ENCODE results near the gene ZNF275.
A peak's percentile ranks its signal among the peaks of the same experiment; 100 is the strongest.
"Not testable (repeated sequence)": the region's sequence is repeated elsewhere in the genome, so short reads cannot be mapped to it uniquely, and the experiment has no call there.

ZNF275 gene

DNA sequence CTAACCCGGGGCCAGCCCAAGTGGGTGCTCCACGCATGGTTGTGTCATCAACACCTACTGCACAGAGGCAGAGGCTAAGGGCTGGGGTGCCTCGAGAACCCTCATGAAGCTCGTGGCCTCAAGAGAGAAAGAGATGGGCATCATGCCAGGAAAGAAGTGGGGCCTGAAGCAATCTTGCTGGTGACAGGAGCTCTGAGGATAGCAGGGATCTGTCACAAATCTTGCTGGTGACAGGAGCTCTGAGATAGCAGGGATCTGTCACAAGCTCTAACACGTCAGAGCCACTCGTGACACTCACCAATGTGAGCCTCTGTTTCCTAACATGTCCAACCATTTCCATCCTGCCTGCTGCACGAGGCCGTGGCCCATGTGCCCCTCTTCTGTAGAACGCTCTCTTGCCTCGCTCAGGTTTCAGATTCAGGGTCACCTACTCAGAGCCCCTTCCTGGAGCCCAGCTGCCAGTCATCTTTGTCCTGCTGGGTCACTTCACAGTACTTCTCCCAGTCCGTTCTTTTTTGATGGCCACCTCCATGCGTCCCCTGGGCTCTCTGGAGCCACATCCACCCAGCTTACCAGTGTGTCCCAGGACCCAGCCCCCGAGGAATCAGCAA is 46.1 kb downstream of the ZNF275 start:
- Histone ChIP-seq H3K27ac (ENCODE audit: insufficient read depth in 1 of 2, low read depth in 1 of 2, low read length in 2 of 2, poor library complexity in 1 of 2, severe bottlenecking in 2 of 2) (no peak overlapping the region), H3K9me3 (ENCODE audit: control extremely low read depth in 1 of 5, control insufficient read depth in 4 of 5, insufficient read depth in 2 of 5, low read depth in 1 of 5, low read length in 4 of 5) (no peaks in the 10 kb centered on the region), H3K36me3 (ENCODE audit: control insufficient read depth in 4 of 4, insufficient read depth in 4 of 4, low read length in 3 of 4) (no peaks in the 10 kb centered on the region), H3K27me3 (replicated peaks in 2 of 5; ENCODE audit: control insufficient read depth in 4 of 5, insufficient read depth in 5 of 5, low read length in 4 of 5) (no peaks in the 10 kb centered on the region), H3K4me1 (ENCODE audit: control extremely low read depth in 1 of 4, control insufficient read depth in 4 of 4, insufficient read depth in 4 of 4, low read length in 3 of 4) (peaks cover 0 to 11% (median 4%) of the 10 kb centered on the region in 4 experiments), H3K4me3 (ENCODE audit: control insufficient read depth in 1 of 7, extremely low read depth in 1 of 7, insufficient read depth in 4 of 7, low read depth in 2 of 7, low read length in 6 of 7) (no peak overlapping the region)
- peak in 2 of 3 donors; percentile 27 to 33 for DNase-seq
- ChIA-PET POLR2A (no interaction called here), CTCF (no interaction called here)
- 81% methylated on average over 11 of the region's 13 CpGs for WGBS (ENCODE audit: insufficient coverage)

DNA sequence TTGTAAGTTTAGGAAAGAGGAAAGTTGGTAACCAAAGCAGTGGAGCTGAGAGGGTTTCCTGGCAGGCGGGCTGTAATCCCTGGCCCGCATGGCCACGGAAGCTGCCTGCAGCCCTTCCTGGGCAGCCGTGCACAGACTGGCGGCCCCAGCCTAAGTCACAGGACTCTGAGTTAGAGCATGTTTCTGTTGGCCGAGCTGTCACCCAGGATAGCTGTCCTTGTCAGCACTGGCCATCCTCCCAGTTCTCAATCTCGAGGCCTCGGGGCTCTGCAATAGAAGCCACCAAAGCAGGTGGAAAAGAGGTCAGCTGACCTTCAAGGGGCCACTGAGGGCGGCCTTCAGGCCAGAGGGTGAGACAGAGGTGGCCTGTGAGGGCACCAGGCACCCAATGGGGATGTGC is 46.7 kb downstream of the ZNF275 start:
- Histone ChIP-seq H3K36me3 (ENCODE audit: control insufficient read depth in 4 of 4, insufficient read depth in 4 of 4, low read length in 3 of 4) (no peaks in the 10 kb centered on the region), H3K27me3 (replicated peaks in 2 of 5; ENCODE audit: control insufficient read depth in 4 of 5, insufficient read depth in 5 of 5, low read length in 4 of 5) (no peaks in the 10 kb centered on the region), H3K27ac (ENCODE audit: insufficient read depth in 1 of 2, low read depth in 1 of 2, low read length in 2 of 2, poor library complexity in 1 of 2, severe bottlenecking in 2 of 2) (no peak overlapping the region), H3K4me1 (ENCODE audit: control extremely low read depth in 1 of 4, control insufficient read depth in 4 of 4, insufficient read depth in 4 of 4, low read length in 3 of 4) (peaks cover 0 to 11% (median 4%) of the 10 kb centered on the region in 4 experiments), H3K9me3 (ENCODE audit: control extremely low read depth in 1 of 5, control insufficient read depth in 4 of 5, insufficient read depth in 2 of 5, low read depth in 1 of 5, low read length in 4 of 5) (no peaks in the 10 kb centered on the region), H3K4me3 (ENCODE audit: control insufficient read depth in 1 of 7, extremely low read depth in 1 of 7, insufficient read depth in 4 of 7, low read depth in 2 of 7, low read length in 6 of 7) (no peak overlapping the region)
- no peak for DNase-seq
- 89% methylated on average over 9 of the region's 9 CpGs for WGBS (ENCODE audit: insufficient coverage)
- ChIA-PET POLR2A (no interaction called here), CTCF (interaction anchor here (1.5 kb wide), 1 partner anchor 21 kb away, joined by 4 read pairs; no protein-coding TSS in a partner anchor)

DNA sequence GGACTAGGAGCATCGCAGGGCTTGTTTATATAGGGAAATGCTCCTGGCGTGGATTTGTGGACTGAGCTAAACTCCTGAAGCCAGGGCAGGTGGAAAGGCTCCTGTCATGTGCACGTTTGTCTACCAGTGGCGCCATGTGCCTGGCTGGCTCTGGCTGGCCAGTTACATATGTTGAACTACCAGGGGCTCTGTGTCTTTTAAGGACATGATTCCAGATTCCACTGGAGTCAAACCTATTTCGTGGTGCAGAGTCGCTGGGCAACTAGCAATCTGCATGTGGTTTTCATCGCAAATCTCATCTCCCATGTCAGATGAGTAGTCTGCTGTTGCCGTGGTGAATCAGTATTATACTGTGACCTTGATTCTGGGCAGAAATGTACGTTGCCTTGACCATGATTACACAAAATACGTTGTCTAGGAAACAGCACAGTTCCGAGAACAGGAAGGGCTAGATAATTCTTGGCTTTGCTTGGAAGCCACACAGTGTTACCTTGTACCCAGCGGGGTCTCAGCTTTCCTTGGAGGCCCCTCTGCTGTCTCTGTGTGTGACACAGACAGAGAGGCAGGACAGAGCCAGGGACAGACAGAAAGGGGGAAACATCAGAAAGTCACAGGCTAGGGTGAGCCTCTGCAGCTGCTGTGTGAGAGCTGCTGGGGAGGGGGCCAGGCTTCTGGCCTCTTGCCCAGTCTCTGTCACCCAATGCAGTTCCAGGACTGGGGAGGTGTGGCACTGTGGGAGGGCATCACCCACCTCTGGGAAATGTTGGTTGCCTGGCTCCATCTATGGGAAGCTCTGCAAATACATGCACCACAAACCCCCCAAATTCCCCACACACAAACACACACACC is 48.0 kb downstream of the ZNF275 start:
- H3K27ac ChIP-seq (ENCODE audit: insufficient read depth in 1 of 2, low read depth in 1 of 2, low read length in 2 of 2, poor library complexity in 1 of 2, severe bottlenecking in 2 of 2) = no peak overlapping the region
- DNase-seq = peak; percentile 84 to 95 (median 92)

DNA sequence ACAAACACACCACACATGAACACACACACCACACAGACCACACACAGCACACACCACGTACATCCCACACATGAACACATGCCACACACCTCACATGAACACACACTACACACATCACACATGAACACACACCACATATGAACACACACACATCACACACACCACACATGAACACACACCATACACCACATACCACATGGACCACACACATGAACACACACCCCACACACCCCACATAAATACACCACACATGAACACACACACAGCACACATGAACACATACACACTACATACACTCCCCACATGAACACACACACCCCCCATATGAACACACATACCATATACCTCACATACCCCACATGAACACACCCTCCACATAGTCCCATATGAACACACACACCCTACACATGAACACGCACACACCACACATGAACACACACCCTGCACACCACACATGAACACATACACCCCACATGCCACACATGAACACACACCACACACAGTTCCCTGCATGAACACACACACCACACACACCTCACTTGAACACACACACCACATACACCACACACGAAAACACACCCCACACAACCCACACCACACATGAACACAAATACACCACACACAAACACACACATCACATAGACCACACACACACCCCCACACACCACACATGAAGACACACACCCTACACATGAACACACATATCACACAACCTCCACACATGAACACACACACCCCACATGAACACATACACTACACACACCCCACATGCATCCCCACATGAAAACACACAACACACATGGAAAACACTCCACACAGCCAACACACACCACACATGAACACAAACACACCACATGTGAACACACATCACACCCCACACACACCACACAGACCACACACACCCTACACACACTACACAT is 48.9 kb downstream of the ZNF275 start:
- ChIA-PET CTCF (no interaction called here), POLR2A (no interaction called here)
- WGBS (ENCODE audit: insufficient coverage) = 95% methylated on average over 2 of the region's 3 CpGs
- H3K9me3 ChIP-seq (ENCODE audit: control extremely low read depth in 1 of 5, control insufficient read depth in 4 of 5, insufficient read depth in 2 of 5, low read depth in 1 of 5, low read length in 4 of 5) = no peaks in the 10 kb centered on the region
- H3K36me3 ChIP-seq (ENCODE audit: control insufficient read depth in 4 of 4, insufficient read depth in 4 of 4, low read length in 3 of 4) = no peaks in the 10 kb centered on the region
- no peak overlapping the region for H3K4me3 ChIP-seq (ENCODE audit: control insufficient read depth in 1 of 7, extremely low read depth in 1 of 7, insufficient read depth in 4 of 7, low read depth in 2 of 7, low read length in 6 of 7)
- no peak overlapping the region for H3K27ac ChIP-seq (ENCODE audit: insufficient read depth in 1 of 2, low read depth in 1 of 2, low read length in 2 of 2, poor library complexity in 1 of 2, severe bottlenecking in 2 of 2)
- peaks cover 0 to 5% (median 0%) of the 10 kb centered on the region in 5 experiments for H3K27me3 ChIP-seq (replicated peaks in 2 of 5; ENCODE audit: control insufficient read depth in 4 of 5, insufficient read depth in 5 of 5, low read length in 4 of 5)
- H3K4me1 ChIP-seq (ENCODE audit: control extremely low read depth in 1 of 4, control insufficient read depth in 4 of 4, insufficient read depth in 4 of 4, low read length in 3 of 4) = peaks cover 0 to 20% (median 7%) of the 10 kb centered on the region in 4 experiments
- no peak for DNase-seq

More for the DNA sequence above, 48.0 kb downstream of the ZNF275 start:
- Histone ChIP-seq H3K4me1 (ENCODE audit: control extremely low read depth in 1 of 4, control insufficient read depth in 4 of 4, insufficient read depth in 4 of 4, low read length in 3 of 4) (peaks cover 0 to 17% (median 7%) of the 10 kb centered on the region in 4 experiments), H3K27me3 (replicated peaks in 2 of 5; ENCODE audit: control insufficient read depth in 4 of 5, insufficient read depth in 5 of 5, low read length in 4 of 5) (no peaks in the 10 kb centered on the region), H3K4me3 (ENCODE audit: control insufficient read depth in 1 of 7, extremely low read depth in 1 of 7, insufficient read depth in 4 of 7, low read depth in 2 of 7, low read length in 6 of 7) (no peak overlapping the region), H3K36me3 (ENCODE audit: control insufficient read depth in 4 of 4, insufficient read depth in 4 of 4, low read length in 3 of 4) (no peaks in the 10 kb centered on the region), H3K9me3 (ENCODE audit: control extremely low read depth in 1 of 5, control insufficient read depth in 4 of 5, insufficient read depth in 2 of 5, low read depth in 1 of 5, low read length in 4 of 5) (no peaks in the 10 kb centered on the region)
- WGBS (ENCODE audit: insufficient coverage) = 59% methylated on average over 11 of the region's 12 CpGs
- CTCF ChIA-PET = interaction anchor here (1.1 to 1.5 kb wide), 3 partner anchors 12 to 22 kb away, joined by 3 to 4 read pairs (median 3); no protein-coding TSS in a partner anchor
- POLR2A ChIA-PET = interaction anchor here (0.5 kb wide), 1 partner anchor 26 kb away, joined by 3 read pairs; no protein-coding TSS in a partner anchor

DNA sequence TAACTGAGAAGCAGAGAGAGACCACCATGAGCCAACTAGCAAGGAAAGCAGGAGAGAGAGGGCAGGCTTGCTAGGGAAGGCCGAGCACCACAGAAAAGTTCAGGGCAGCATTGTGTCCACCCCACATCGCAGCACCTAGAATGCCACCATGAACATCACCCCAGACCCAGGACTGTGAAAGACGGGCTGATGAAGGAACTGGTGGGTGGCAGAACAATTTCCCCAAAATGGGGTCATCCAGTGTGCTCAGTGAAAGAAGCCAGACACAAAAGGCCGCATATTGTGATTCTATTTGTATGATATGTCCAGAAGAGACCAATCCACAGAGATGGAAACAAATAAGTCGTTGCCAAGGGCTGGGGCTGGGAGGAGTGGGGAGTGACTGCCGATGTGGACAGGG is 50.4 kb downstream of the ZNF275 start:
- DNase-seq = no peak
- peaks cover 0 to 5% (median 0%) of the 10 kb centered on the region in 5 experiments for H3K27me3 ChIP-seq (replicated peaks in 2 of 5; ENCODE audit: control insufficient read depth in 4 of 5, insufficient read depth in 5 of 5, low read length in 4 of 5)
- H3K4me3 ChIP-seq (ENCODE audit: control insufficient read depth in 1 of 7, extremely low read depth in 1 of 7, insufficient read depth in 4 of 7, low read depth in 2 of 7, low read length in 6 of 7) = no peak overlapping the region
- CTCF ChIA-PET = no interaction called here
- H3K27ac ChIP-seq (ENCODE audit: insufficient read depth in 1 of 2, low read depth in 1 of 2, low read length in 2 of 2, poor library complexity in 1 of 2, severe bottlenecking in 2 of 2) = no peak overlapping the region
- H3K9me3 ChIP-seq (ENCODE audit: control extremely low read depth in 1 of 5, control insufficient read depth in 4 of 5, insufficient read depth in 2 of 5, low read depth in 1 of 5, low read length in 4 of 5) = no peaks in the 10 kb centered on the region
- no peaks in the 10 kb centered on the region for H3K36me3 ChIP-seq (ENCODE audit: control insufficient read depth in 4 of 4, insufficient read depth in 4 of 4, low read length in 3 of 4)
- 95% methylated on average over 4 of the region's 6 CpGs for WGBS (ENCODE audit: insufficient coverage)
- POLR2A ChIA-PET = no interaction called here
- H3K4me1 ChIP-seq (ENCODE audit: control extremely low read depth in 1 of 4, control insufficient read depth in 4 of 4, insufficient read depth in 4 of 4, low read length in 3 of 4) = peaks cover 0 to 20% (median 7%) of the 10 kb centered on the region in 4 experiments

DNA sequence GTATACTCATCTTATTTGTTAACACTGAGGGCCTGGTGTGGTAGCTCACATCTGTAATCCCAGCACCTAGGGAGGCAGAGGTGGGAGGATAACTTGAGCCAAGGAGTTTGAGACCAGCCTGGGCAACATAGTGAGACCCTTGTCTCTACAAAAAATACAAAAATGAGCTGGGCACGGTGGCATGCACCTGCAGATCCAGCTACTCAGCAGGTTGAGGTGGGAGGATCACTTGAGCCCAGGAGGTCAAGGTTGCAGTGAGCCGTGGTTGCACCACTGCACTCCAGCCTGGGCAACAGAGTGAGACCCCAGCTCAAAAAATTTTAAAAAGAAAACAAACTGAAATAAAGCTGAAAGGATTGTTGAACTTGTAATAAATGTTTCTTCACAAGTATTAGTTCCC is 51.0 kb downstream of the ZNF275 start:
- 100% methylated on average over 1 of the region's 2 CpGs for WGBS (ENCODE audit: insufficient coverage)
- CTCF ChIA-PET; H3K9me3 ChIP-seq (ENCODE audit: control extremely low read depth in 1 of 5, control insufficient read depth in 4 of 5, insufficient read depth in 2 of 5, low read depth in 1 of 5, low read length in 4 of 5); H3K36me3 ChIP-seq (ENCODE audit: control insufficient read depth in 4 of 4, insufficient read depth in 4 of 4, low read length in 3 of 4); POLR2A ChIA-PET; H3K27ac ChIP-seq (ENCODE audit: insufficient read depth in 1 of 2, low read depth in 1 of 2, low read length in 2 of 2, poor library complexity in 1 of 2, severe bottlenecking in 2 of 2); DNase-seq; H3K4me3 ChIP-seq (ENCODE audit: control insufficient read depth in 1 of 7, extremely low read depth in 1 of 7, insufficient read depth in 4 of 7, low read depth in 2 of 7, low read length in 6 of 7); H3K27me3 ChIP-seq (replicated peaks in 2 of 5; ENCODE audit: control insufficient read depth in 4 of 5, insufficient read depth in 5 of 5, low read length in 4 of 5): not testable (repeated sequence)
- peaks cover 0 to 20% (median 7%) of the 10 kb centered on the region in 4 experiments for H3K4me1 ChIP-seq (ENCODE audit: control extremely low read depth in 1 of 4, control insufficient read depth in 4 of 4, insufficient read depth in 4 of 4, low read length in 3 of 4)
